Endothelial cell of umbilical vein (primary cell): Measurements from ENCODE around the gene CBFB. TPM values are rescaled to one million over a fixed set of nuclear protein-coding genes. Genes with fewer than 3 reads are reported as not detected.

ENCODE experiments used
- BruUV-seq: library from RNA; stranded (reverse); fragments of 400-500 nt; replicated peaks from 2 replicates; lab custom pipeline; 2021; lab: Mats Ljungman, UMichigan
- CTCF ChIA-PET: fragments of 300-600, 350-600 bp; sonication (Branson Sonifier 250); formaldehyde crosslinking; loops from one replicate; lab custom pipeline; 2021; ENCODE audit warnings: antibody characterized with exemption, inconsistent platforms; lab: Charles Lee
- POLR2A ChIA-PET: fragments of 300-600, 350-600 bp; sonication (Branson Sonifier 250); formaldehyde crosslinking; loops from one replicate; lab custom pipeline; 2021; ENCODE audit warnings: antibody characterized with exemption, inconsistent platforms; lab: Charles Lee
- DNase-seq: peaks from one replicate; pipeline ENCODE4 v3.0.0-alpha.2; 2011; ENCODE audit warnings: low read depth, low spot score
- FAIRE-seq: peaks from 2 replicates; lab custom pipeline; 2011; peaks lifted over from hg19 to GRCh38; lab: Jason Lieb, UNC
- H2AFZ ChIP-seq: 2 replicates; pipeline ENCODE4 v1.6.0; 2012; ENCODE audit warnings: low read depth, low read length, control low read depth, inconsistent platforms
- H3K27ac ChIP-seq: 2 replicates; pipeline ENCODE4 v1.5.1; 2011; ENCODE audit warnings: low read depth, mild to moderate bottlenecking, control low read depth, low read length, moderate library complexity; ENCODE audit not compliant: insufficient read depth
- H3K27me3 ChIP-seq, 2 experiments: 2 replicates each; pipeline versions ENCODE4 v1.6.0 to v1.6.1; 2011; ENCODE audit warnings: low read length in 2 of 2, mixed read lengths in 1 of 2; ENCODE audit not compliant: control insufficient read depth in 2 of 2, insufficient read depth in 2 of 2
- H3K36me3 ChIP-seq, 2 experiments: 2 replicates in 1 of 2; 3 replicates in 1 of 2; pipeline ENCODE4 v1.5.1; 2011; ENCODE audit warnings: low read length in 2 of 2, mild to moderate bottlenecking in 1 of 2, moderate library complexity in 1 of 2; ENCODE audit not compliant: control insufficient read depth in 2 of 2, insufficient read depth in 2 of 2; ENCODE audit errors: extremely low read depth in 1 of 2
- H3K4me1 ChIP-seq: 3 replicates; pipeline ENCODE4 v1.5.1; 2011; ENCODE audit warnings: mild to moderate bottlenecking, low read length; ENCODE audit not compliant: control insufficient read depth, insufficient read depth; ENCODE audit errors: extremely low read depth
- H3K4me2 ChIP-seq: 2 replicates; pipeline ENCODE4 v1.6.1; 2011; ENCODE audit warnings: low read length, control low read depth, mixed read lengths; ENCODE audit not compliant: insufficient read depth
- H3K4me3 ChIP-seq, 3 experiments: fragments of 200-600 bp in 1 of 3; sonication (generic), shearing (Covaris generic) in 1 of 3; replicated peaks in 1 of 3; 2 replicates each; pipeline ENCODE4 v1.5.1; 2011 to 2016; ENCODE audit warnings: control low read depth in 3 of 3, low read length in 3 of 3, mild to moderate bottlenecking in 2 of 3, inconsistent platforms in 1 of 3, low read depth in 1 of 3, moderate library complexity in 1 of 3; ENCODE audit not compliant: insufficient read depth in 1 of 3
- H3K79me2 ChIP-seq: 2 replicates; pipeline ENCODE4 v1.6.0; 2012; ENCODE audit warnings: low read length, inconsistent platforms; ENCODE audit not compliant: control insufficient read depth, insufficient read depth
- H3K9ac ChIP-seq: replicated peaks from 2 replicates; pipeline ENCODE3; 2011; ENCODE audit warnings: low read length, control low read depth; ENCODE audit not compliant: insufficient read depth; ENCODE audit errors: extremely low read depth
- H3K9me1 ChIP-seq: replicated peaks from 3 replicates; pipeline ENCODE4 v1.6.0; 2011; ENCODE audit warnings: mild to moderate bottlenecking, low read length; ENCODE audit not compliant: control insufficient read depth, insufficient read depth; ENCODE audit errors: extremely low read depth
- H3K9me3 ChIP-seq: replicated peaks from 2 replicates; pipeline ENCODE4 v1.5.1; 2012; ENCODE audit warnings: low read length, inconsistent platforms; ENCODE audit not compliant: control insufficient read depth, insufficient read depth
- H4K20me1 ChIP-seq: replicated peaks from 2 replicates; pipeline ENCODE3; 2011; ENCODE audit warnings: mild to moderate bottlenecking, low read length; ENCODE audit not compliant: control insufficient read depth, insufficient read depth; ENCODE audit errors: extremely low read depth
- EZH2 ChIP-seq: IDR thresholded peaks from 2 replicates; pipeline ENCODE4 v1.6.1; 2012; ENCODE audit warnings: borderline replicate concordance, low read depth, mild to moderate bottlenecking, moderate library complexity, low read length, inconsistent platforms; ENCODE audit not compliant: severe bottlenecking
- FOS ChIP-seq: IDR thresholded peaks from 2 replicates; pipeline ENCODE4 v1.6.1; 2011; ENCODE audit warnings: mild to moderate bottlenecking, low read length, moderate library complexity, borderline replicate concordance; ENCODE audit not compliant: insufficient read depth
- GATA2 ChIP-seq: IDR thresholded peaks from 2 replicates; pipeline ENCODE4 v1.7.0; 2011; ENCODE audit warnings: low read depth, mild to moderate bottlenecking, moderate library complexity, mixed read lengths, low read length; ENCODE audit not compliant: insufficient read length, insufficient read depth
- JUN ChIP-seq: IDR thresholded peaks from 2 replicates; pipeline ENCODE4 v1.6.1; 2011; ENCODE audit warnings: borderline replicate concordance, low read depth; ENCODE audit not compliant: insufficient read length, insufficient read depth
- MYC ChIP-seq: IDR thresholded peaks from one replicate; pipeline ENCODE4 v1.6.1; 2011; ENCODE audit warnings: mild to moderate bottlenecking, low read depth, low read length
- POLR2A ChIP-seq: IDR thresholded peaks from 2 replicates; pipeline ENCODE4 v1.6.1; 2012; ENCODE audit warnings: low read depth, mild to moderate bottlenecking, control low read depth, low read length
- POLR2AphosphoS5 ChIP-seq: IDR thresholded peaks from 2 replicates; pipeline ENCODE4 v1.6.1; 2012; ENCODE audit warnings: low read depth, mild to moderate bottlenecking, control low read depth, low read length, moderate library complexity; ENCODE audit not compliant: insufficient read depth
- dilution Hi-C: fragments of 300-500 bp; cut with MboI; formaldehyde crosslinking; loops from one replicate; pipeline ENCODE4 v1.15.0; 2019; ENCODE audit warnings: low sequenced_read_pairs; ENCODE audit not compliant: extremely low pct_ligation_motif_present
- intact Hi-C: fragments of 100-400 bp; cut with micrococcal nuclease; formaldehyde crosslinking; loops from one replicate; pipeline ENCODE4 v1.10.0; 2022
- polyA plus RNA-seq, 4 experiments: library from polyadenylated mRNA; depleted of rRNA in 3 of 4; stranded (reverse) in 3 of 4; unstranded in 1 of 4; fragments of >200 nt; gene quantifications; 2 replicates each; pipeline versions ENCODE4 v1.2.1 to v1.2.3, GENCODE V29; 2011 to 2012; ENCODE audit warnings: missing spikeins in 1 of 4
- total RNA-seq: library from RNA; stranded (reverse); gene quantifications from 2 replicates; pipeline ENCODE4 v1.2.3, GENCODE V29; 2021
- TF ChIP-seq, protein P1 (sequence below): IDR thresholded peaks from 2 replicates; pipeline ENCODE4 v1.6.1; 2011; ENCODE audit not compliant: insufficient read depth, insufficient read length
- TF ChIP-seq, protein P2 (sequence below), 2 donors: IDR thresholded peaks; 1 replicate in 1 of 2; 2 replicates in 1 of 2; pipeline ENCODE4 v1.5.1; 2011; ENCODE audit warnings: low read length in 2 of 2, mild to moderate bottlenecking in 2 of 2, moderate library complexity in 2 of 2, control low read depth in 1 of 2, inconsistent platforms in 1 of 2, low read depth in 1 of 2; ENCODE audit not compliant: insufficient read depth in 1 of 2; ENCODE audit errors: extremely low read depth in 1 of 2

Gene CBFB
- total and polyA plus RNA-seq, 2 donors (not counting 3 experiments of a cell fraction or from before 2014, with no cell fraction given): 27.8 to 103 TPM

DNA sequence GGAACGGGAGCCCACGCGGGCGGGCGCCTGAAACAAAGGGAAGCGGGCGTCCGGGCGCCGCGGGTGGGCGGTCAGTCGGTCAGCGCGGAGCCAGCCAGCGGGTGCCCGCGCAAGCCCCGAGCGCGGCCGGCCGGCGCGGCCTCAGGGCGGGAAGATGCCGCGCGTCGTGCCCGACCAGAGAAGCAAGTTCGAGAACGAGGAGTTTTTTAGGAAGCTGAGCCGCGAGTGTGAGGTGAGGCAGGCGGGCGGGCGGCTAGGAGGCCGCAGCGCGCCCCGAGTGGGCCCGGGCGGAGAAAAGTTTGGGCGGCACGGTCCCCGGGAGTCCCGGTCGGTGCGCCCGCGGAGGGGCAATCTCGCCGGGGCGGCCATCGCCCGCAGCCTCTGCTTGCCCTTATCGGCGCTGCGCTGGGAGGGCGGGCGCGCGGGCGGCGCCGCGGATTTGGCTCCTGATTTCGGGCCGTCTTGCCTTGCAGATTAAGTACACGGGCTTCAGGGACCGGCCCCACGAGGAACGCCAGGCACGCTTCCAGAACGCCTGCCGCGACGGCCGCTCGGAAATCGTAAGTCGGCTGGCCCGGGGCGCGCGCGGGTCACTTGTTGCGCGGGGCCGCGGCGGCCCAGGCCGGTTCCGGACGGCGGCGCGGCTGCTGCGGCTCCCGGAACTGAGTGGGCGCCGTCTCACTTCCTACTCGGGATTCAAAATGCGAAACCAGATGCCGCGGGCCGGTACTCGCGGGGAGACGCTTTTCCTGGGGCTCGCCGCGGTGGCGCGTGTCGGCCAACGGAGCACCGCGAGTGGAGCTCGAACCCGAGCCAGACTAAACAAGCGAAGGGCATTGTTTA, 526 bp downstream of the CBFB start:
- FAIRE-seq (peak; percentile 62), DNase-seq (peak; percentile 67)
- Histone ChIP-seq H3K9me3 (no peaks in the 10 kb centered on the region), H3K79me2 (peaks cover 51% of the 10 kb centered on the region), H3K4me3 (peak overlapping the region; percentile 79 to 94 (median 91)), H3K27me3 (no peaks in the 10 kb centered on the region), H4K20me1 (peaks cover 6% of the 10 kb centered on the region), H3K9ac (peak overlapping the region; percentile 98), H3K27ac (peak overlapping the region; percentile 92), H3K4me1 (peaks cover 32% of the 10 kb centered on the region), H2AFZ (peak overlapping the region; percentile 81), H3K36me3 (peaks cover 0 to 6% of the 10 kb centered on the region in 2 experiments), H3K4me2 (peak overlapping the region; percentile 94), H3K9me1 (no peaks in the 10 kb centered on the region)
- CTCF ChIA-PET: interaction anchor here (0.7 to 3.7 kb wide), 7 partner anchors 12 to 255 kb away, joined by 3 to 25 read pairs (median 4); no protein-coding TSS in a partner anchor
- POLR2A ChIA-PET: interaction anchor here (0.7 kb wide), 1 partner anchor 10 kb away, joined by 3 read pairs; no protein-coding TSS in a partner anchor
- intact Hi-C loops: no loop called here
- TF ChIP-seq, protein P1, sequence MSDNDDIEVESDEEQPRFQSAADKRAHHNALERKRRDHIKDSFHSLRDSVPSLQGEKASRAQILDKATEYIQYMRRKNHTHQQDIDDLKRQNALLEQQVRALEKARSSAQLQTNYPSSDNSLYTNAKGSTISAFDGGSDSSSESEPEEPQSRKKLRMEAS: no peak
- peak; percentile 16 for TF ChIP-seq FOS
- peak; percentile 57 for TF ChIP-seq POLR2AphosphoS5
- no peak for TF ChIP-seq JUN
- peak; percentile 52 for TF ChIP-seq POLR2A
- TF ChIP-seq MYC: no peak
- TF ChIP-seq EZH2: no peak
- no peak for TF ChIP-seq GATA2
- TF ChIP-seq, protein P2, sequence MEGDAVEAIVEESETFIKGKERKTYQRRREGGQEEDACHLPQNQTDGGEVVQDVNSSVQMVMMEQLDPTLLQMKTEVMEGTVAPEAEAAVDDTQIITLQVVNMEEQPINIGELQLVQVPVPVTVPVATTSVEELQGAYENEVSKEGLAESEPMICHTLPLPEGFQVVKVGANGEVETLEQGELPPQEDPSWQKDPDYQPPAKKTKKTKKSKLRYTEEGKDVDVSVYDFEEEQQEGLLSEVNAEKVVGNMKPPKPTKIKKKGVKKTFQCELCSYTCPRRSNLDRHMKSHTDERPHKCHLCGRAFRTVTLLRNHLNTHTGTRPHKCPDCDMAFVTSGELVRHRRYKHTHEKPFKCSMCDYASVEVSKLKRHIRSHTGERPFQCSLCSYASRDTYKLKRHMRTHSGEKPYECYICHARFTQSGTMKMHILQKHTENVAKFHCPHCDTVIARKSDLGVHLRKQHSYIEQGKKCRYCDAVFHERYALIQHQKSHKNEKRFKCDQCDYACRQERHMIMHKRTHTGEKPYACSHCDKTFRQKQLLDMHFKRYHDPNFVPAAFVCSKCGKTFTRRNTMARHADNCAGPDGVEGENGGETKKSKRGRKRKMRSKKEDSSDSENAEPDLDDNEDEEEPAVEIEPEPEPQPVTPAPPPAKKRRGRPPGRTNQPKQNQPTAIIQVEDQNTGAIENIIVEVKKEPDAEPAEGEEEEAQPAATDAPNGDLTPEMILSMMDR (IDR thresholded peaks at IDR 0.05; ENCODE audit: extremely low read depth in 1 of 2, insufficient read depth in 1 of 2, low read depth in 1 of 2, low read length in 2 of 2): no peak
- no TSS peak for BruUV-seq
- dilution Hi-C loops: no loop called here
